ENCODE results near the gene ANKS1A. TPM values are rescaled to one million over a fixed set of nuclear protein-coding genes. Genes with fewer than 3 reads are reported as not detected.

The ANKS1A gene
- polyA plus RNA-seq, 1 of the 3 experiments (the other 2 are of a cell fraction) = 7.6 TPM

DNA sequence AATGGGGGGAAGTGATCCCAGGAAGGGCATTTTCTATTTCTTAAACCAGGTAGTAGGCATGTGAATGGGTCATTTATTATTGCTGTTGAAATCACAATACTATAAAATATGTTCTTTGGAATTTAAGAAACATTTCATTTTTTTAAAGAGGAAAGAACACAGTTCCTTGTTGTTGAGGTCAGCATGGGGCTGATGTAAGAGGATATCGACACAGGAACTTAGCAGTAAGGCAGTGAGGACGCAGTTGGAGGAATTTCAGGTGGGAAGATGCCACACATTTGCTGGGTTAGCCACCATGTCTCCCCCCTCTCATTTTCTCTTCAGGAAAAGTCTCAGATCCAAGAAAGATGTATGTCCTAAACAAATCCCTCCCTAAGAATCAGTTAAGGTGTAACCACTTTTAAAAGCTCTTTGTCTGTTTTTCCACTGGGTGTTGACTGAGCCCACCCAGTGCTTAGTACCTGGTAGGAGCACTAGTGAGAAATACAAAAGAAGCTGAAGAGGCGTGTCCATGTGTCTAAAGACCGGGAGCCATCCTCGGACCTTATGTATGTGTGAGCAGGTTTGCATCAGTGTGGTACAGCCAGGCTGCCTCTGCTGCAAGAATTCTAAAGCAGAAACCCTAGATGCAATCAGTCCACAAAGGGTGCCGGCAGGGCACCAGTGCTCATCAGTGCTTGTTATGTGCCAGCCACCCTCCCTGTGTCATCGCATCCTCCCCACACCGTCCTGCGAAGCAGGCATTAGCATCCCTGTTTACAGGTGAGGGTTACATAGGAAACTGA, 153.2 kb downstream of the ANKS1A start:
- H3K79me2 ChIP-seq (ENCODE audit: insufficient read depth) = no peaks in the 10 kb centered on the region
- H3K9ac ChIP-seq = no peak overlapping the region
- H3K4me2 ChIP-seq = no peak overlapping the region
- no peaks in the 10 kb centered on the region for H3K9me3 ChIP-seq
- H4K20me1 ChIP-seq (ENCODE audit: insufficient read depth) = no peaks in the 10 kb centered on the region
- TF ChIP-seq, protein P1, sequence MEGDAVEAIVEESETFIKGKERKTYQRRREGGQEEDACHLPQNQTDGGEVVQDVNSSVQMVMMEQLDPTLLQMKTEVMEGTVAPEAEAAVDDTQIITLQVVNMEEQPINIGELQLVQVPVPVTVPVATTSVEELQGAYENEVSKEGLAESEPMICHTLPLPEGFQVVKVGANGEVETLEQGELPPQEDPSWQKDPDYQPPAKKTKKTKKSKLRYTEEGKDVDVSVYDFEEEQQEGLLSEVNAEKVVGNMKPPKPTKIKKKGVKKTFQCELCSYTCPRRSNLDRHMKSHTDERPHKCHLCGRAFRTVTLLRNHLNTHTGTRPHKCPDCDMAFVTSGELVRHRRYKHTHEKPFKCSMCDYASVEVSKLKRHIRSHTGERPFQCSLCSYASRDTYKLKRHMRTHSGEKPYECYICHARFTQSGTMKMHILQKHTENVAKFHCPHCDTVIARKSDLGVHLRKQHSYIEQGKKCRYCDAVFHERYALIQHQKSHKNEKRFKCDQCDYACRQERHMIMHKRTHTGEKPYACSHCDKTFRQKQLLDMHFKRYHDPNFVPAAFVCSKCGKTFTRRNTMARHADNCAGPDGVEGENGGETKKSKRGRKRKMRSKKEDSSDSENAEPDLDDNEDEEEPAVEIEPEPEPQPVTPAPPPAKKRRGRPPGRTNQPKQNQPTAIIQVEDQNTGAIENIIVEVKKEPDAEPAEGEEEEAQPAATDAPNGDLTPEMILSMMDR (IDR thresholded peaks at IDR 0.05) = no peak
- TF ChIP-seq, protein P2, sequence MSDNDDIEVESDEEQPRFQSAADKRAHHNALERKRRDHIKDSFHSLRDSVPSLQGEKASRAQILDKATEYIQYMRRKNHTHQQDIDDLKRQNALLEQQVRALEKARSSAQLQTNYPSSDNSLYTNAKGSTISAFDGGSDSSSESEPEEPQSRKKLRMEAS (IDR thresholded peaks at IDR 0.05; ENCODE audit: low read depth) = no peak
- TF ChIP-seq GATA2 (CRISPR knock-in tag; IDR thresholded peaks at IDR 0.05) (no peak), NRF1 (IDR thresholded peaks at IDR 0.05; ENCODE audit: low read depth, low read length) (no peak), RXRA (IDR thresholded peaks at IDR 0.05; ENCODE audit: borderline replicate concordance, low read depth) (no peak), ZBTB33 (IDR thresholded peaks at IDR 0.05; ENCODE audit: borderline replicate concordance, low read depth) (no peak), EZH2phosphoT487 (IDR thresholded peaks at IDR 0.05; ENCODE audit: borderline replicate concordance, low read depth) (no peak), POLR2AphosphoS5 (IDR thresholded peaks at IDR 0.05; ENCODE audit: low read depth, low read length) (no peak), FOXM1 (IDR thresholded peaks at IDR 0.05; ENCODE audit: low read depth) (no peak), MXI1 (IDR thresholded peaks at IDR 0.05; ENCODE audit: low read depth, low read length) (no peak), YY1 (IDR thresholded peaks at IDR 0.05; ENCODE audit: low read depth) (no peak), NFIC (IDR thresholded peaks at IDR 0.05; ENCODE audit: borderline replicate concordance) (no peak), CHD2 (IDR thresholded peaks at IDR 0.05; ENCODE audit: low read length, partially characterized antibody) (no peak), SMC3 (IDR thresholded peaks at IDR 0.05; ENCODE audit: low read depth, low read length) (no peak), USF2 (IDR thresholded peaks at IDR 0.05; ENCODE audit: borderline replicate concordance, low read depth, low read length) (no peak), GABPA (IDR thresholded peaks at IDR 0.05; ENCODE audit: low read depth) (no peak), FOXJ3 (CRISPR knock-in tag; IDR thresholded peaks at IDR 0.05) (no peak)
- TF ChIP-seq, protein P3, sequence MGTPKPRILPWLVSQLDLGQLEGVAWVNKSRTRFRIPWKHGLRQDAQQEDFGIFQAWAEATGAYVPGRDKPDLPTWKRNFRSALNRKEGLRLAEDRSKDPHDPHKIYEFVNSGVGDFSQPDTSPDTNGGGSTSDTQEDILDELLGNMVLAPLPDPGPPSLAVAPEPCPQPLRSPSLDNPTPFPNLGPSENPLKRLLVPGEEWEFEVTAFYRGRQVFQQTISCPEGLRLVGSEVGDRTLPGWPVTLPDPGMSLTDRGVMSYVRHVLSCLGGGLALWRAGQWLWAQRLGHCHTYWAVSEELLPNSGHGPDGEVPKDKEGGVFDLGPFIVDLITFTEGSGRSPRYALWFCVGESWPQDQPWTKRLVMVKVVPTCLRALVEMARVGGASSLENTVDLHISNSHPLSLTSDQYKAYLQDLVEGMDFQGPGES (IDR thresholded peaks at IDR 0.05; ENCODE audit: low read depth, low read length) = no peak
- TF ChIP-seq, protein P4, sequence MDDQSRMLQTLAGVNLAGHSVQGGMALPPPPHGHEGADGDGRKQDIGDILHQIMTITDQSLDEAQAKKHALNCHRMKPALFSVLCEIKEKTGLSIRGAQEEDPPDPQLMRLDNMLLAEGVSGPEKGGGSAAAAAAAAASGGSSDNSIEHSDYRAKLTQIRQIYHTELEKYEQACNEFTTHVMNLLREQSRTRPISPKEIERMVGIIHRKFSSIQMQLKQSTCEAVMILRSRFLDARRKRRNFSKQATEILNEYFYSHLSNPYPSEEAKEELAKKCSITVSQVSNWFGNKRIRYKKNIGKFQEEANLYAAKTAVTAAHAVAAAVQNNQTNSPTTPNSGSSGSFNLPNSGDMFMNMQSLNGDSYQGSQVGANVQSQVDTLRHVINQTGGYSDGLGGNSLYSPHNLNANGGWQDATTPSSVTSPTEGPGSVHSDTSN (IDR thresholded peaks at IDR 0.05) = no peak
- TF ChIP-seq, protein P5, sequence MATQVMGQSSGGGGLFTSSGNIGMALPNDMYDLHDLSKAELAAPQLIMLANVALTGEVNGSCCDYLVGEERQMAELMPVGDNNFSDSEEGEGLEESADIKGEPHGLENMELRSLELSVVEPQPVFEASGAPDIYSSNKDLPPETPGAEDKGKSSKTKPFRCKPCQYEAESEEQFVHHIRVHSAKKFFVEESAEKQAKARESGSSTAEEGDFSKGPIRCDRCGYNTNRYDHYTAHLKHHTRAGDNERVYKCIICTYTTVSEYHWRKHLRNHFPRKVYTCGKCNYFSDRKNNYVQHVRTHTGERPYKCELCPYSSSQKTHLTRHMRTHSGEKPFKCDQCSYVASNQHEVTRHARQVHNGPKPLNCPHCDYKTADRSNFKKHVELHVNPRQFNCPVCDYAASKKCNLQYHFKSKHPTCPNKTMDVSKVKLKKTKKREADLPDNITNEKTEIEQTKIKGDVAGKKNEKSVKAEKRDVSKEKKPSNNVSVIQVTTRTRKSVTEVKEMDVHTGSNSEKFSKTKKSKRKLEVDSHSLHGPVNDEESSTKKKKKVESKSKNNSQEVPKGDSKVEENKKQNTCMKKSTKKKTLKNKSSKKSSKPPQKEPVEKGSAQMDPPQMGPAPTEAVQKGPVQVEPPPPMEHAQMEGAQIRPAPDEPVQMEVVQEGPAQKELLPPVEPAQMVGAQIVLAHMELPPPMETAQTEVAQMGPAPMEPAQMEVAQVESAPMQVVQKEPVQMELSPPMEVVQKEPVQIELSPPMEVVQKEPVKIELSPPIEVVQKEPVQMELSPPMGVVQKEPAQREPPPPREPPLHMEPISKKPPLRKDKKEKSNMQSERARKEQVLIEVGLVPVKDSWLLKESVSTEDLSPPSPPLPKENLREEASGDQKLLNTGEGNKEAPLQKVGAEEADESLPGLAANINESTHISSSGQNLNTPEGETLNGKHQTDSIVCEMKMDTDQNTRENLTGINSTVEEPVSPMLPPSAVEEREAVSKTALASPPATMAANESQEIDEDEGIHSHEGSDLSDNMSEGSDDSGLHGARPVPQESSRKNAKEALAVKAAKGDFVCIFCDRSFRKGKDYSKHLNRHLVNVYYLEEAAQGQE (IDR thresholded peaks at IDR 0.05; ENCODE audit: low read depth, low read length) = no peak
- H2AFZ ChIP-seq (ENCODE audit: low read depth) = no peak overlapping the region
- H3K36me3 ChIP-seq (replicated peaks in 1 of 2; ENCODE audit: control insufficient read depth in 1 of 2, insufficient read depth in 2 of 2, low read length in 1 of 2) = peaks cover 0 to 3% of the 10 kb centered on the region in 2 experiments
- ChIA-PET POLR2A (no interaction called here), CTCF (no interaction called here)
- DNase-seq = no peak
- H3K27me3 ChIP-seq (ENCODE audit: insufficient read depth) = no peaks in the 10 kb centered on the region
- H3K4me3 ChIP-seq (ENCODE audit: low read depth in 2 of 2, low read length in 1 of 2) = no peak overlapping the region
- no peaks in the 10 kb centered on the region for H3F3A ChIP-seq (replicated peaks; ENCODE audit: insufficient read depth)
- peaks cover 22 to 49% of the 10 kb centered on the region in 2 experiments; a peak in 3 of 4 replicates for H3K4me1 ChIP-seq (ENCODE audit: control insufficient read depth in 1 of 2, insufficient read depth in 2 of 2, low read depth in 1 of 2, low read length in 1 of 2)
- 98% methylated on average over 8 of the region's 9 CpGs for WGBS (ENCODE audit: low lambda C conversion rate)
- H3K27ac ChIP-seq (ENCODE audit: low read depth in 2 of 2, low read length in 1 of 2) = no peak overlapping the region
- H3K9me2 ChIP-seq = no peaks in the 10 kb centered on the region
